Neural crest cell (in vitro differentiated cells): ENCODE data around the gene EBF3. TPM values are rescaled to one million over a fixed set of nuclear protein-coding genes. Genes with fewer than 3 reads are reported as not detected.

Source experiments
- DNase-seq: peaks from one replicate; pipeline ENCODE4 v3.0.0; 2021; ENCODE audit warnings: low read depth, mixed read lengths, low spot score
- H3K27ac Mint-ChIP-seq: one replicate; pipeline ENCODE4 v1.8.0; 2021; ENCODE audit warnings: mild to moderate bottlenecking, mixed read lengths; ENCODE audit not compliant: unreplicated experiment
- H3K27me3 Mint-ChIP-seq: 2 replicates; pipeline ENCODE4 v1.8.0; 2021; ENCODE audit warnings: low read depth, mild to moderate bottlenecking, mixed read lengths
- H3K36me3 Mint-ChIP-seq: 2 replicates; pipeline ENCODE4 v1.8.0; 2021; ENCODE audit warnings: low read depth, mild to moderate bottlenecking, mixed read lengths
- H3K4me1 Mint-ChIP-seq: 2 replicates; pipeline ENCODE4 v1.8.0; 2021; ENCODE audit warnings: mixed read lengths
- H3K4me3 Mint-ChIP-seq: one replicate; pipeline ENCODE4 v1.8.0; 2021; ENCODE audit warnings: mild to moderate bottlenecking, mixed read lengths
- H3K9me3 Mint-ChIP-seq: 2 replicates; pipeline ENCODE4 v1.8.0; 2021; ENCODE audit warnings: mixed read lengths
- total RNA-seq: library from RNA; stranded (reverse); gene quantifications from 2 replicates; pipeline ENCODE4 v1.2.1, GENCODE V29; 2021
- TF ChIP-seq, protein P1 (sequence below): fragments of 200-600 bp; sonication (generic); conservative IDR thresholded peaks from 2 replicates; pipeline ENCODE4 v1.5.0; 2021; ENCODE audit warnings: antibody characterized with exemption, mild to moderate bottlenecking

Gene EBF3
- total RNA-seq, 1 donor from 2014 or later = 11.6 TPM

DNA sequence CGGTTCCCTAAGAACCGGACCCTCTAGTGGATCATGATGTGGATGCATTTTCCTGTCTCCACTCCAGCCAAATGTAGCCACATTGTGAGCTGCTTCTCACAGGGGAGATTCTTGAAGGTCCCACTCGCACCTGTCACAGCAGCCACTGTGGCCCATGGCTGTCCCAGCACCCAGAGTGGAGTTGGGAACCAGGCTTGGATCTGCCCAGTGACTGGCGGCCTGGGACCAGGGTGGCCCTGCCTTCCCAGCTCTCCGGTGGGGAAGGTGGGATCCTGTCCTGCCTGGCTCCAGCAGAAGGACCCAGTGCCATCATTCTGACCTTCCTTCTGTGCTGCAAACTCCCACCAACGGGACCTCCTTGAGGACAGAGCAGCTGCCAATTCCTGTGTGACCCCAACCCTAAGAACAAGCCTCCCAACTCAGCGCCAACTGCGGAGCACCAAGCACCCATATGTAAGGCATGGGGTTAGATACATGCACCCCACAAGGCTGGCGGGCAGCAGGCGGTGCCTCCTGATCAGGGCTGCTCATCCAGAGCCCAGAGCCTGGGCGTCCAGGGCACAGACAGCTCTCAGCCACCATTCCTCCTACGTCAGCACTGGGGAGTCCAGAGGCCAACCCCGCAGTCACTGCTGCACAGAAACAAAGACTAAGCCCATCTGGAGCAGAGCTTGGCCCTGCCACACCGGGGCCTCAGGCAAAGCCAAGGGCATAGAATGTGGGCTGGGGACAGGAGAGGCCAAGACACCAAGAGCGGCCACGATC lies 28.8 kb downstream of the EBF3 start:
- TF ChIP-seq, protein P1, sequence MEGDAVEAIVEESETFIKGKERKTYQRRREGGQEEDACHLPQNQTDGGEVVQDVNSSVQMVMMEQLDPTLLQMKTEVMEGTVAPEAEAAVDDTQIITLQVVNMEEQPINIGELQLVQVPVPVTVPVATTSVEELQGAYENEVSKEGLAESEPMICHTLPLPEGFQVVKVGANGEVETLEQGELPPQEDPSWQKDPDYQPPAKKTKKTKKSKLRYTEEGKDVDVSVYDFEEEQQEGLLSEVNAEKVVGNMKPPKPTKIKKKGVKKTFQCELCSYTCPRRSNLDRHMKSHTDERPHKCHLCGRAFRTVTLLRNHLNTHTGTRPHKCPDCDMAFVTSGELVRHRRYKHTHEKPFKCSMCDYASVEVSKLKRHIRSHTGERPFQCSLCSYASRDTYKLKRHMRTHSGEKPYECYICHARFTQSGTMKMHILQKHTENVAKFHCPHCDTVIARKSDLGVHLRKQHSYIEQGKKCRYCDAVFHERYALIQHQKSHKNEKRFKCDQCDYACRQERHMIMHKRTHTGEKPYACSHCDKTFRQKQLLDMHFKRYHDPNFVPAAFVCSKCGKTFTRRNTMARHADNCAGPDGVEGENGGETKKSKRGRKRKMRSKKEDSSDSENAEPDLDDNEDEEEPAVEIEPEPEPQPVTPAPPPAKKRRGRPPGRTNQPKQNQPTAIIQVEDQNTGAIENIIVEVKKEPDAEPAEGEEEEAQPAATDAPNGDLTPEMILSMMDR = no peak
- Mint-ChIP-seq H3K36me3 (no peaks in the 10 kb centered on the region), H3K4me1 (no peaks in the 10 kb centered on the region), H3K27ac (no peak overlapping the region), H3K4me3 (no peak overlapping the region), H3K9me3 (no peaks in the 10 kb centered on the region), H3K27me3 (no peaks in the 10 kb centered on the region)
- DNase-seq = no peak

DNA sequence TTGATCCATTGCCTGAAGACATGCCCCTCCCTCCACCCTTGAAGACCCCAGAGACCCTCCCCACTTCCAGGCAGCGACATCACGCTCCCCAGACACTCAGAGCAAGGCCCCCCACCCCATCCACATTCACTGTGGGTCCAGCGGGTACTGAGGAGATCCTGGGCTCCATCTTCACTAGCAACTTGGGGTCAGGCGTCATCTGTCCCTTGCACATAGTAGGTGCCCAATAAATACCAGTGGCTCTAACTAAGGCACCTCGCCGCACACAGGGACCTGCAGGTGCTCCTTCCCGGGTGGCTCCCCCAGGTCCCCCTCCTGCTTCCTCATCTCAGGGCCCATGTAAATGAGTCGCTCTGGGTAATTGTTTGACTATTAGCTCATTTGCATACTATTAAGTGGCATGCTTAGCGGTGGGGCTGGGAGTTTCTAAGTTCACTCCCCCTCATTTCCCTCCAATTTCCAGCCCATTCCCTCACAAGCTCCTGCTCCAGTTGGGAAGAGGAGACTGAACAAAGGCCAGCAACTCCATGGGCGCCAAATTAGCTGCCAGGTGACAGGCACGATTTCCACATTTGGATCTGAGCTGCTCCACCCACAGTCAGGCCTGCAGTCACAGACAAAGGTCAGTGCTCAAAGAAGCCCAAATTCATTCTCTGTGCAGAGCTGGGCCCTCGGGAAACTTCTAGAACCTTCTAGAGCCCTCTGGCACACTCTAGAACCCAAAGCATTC lies 29.7 kb downstream of the EBF3 start:
- Mint-ChIP-seq H3K36me3 (no peaks in the 10 kb centered on the region), H3K4me1 (no peaks in the 10 kb centered on the region), H3K27me3 (no peaks in the 10 kb centered on the region), H3K27ac (no peak overlapping the region), H3K4me3 (no peak overlapping the region), H3K9me3 (no peaks in the 10 kb centered on the region)
- TF ChIP-seq, protein P1 = no peak
- DNase-seq = no peak

DNA sequence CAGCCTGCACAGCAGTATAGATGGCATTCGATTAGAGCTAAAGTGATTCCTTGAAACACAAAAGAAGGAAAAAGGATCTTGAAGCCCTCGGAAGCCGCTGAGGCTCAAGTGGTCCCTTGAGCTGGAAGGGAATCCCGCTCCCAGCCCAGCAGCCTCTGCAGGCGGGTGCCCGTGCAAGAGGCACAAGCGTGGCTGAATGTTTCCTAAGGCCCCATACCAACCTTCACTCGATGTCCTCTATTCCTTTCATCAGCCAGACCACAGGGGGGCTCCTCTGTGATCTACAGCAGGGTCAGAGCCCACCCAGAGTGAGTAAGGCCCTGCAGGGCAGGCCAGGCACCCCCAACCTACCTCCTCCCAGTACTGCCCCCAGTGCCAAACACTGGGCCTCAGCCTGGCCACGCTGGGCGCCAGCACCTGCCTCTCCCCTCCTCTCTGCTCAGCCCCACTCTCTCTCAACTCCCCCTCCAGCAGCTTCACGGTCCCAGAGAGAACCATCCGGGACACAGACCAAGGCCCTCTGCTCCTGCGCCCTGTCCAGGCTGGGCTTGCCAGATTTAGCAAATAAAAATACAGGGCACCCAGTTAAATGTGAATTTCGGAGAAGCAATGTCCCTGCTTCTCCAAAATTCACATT lies 30.5 kb downstream of the EBF3 start:
- no peak for DNase-seq
- H3K27ac Mint-ChIP-seq = no peak overlapping the region
- no peak overlapping the region for H3K4me3 Mint-ChIP-seq

DNA sequence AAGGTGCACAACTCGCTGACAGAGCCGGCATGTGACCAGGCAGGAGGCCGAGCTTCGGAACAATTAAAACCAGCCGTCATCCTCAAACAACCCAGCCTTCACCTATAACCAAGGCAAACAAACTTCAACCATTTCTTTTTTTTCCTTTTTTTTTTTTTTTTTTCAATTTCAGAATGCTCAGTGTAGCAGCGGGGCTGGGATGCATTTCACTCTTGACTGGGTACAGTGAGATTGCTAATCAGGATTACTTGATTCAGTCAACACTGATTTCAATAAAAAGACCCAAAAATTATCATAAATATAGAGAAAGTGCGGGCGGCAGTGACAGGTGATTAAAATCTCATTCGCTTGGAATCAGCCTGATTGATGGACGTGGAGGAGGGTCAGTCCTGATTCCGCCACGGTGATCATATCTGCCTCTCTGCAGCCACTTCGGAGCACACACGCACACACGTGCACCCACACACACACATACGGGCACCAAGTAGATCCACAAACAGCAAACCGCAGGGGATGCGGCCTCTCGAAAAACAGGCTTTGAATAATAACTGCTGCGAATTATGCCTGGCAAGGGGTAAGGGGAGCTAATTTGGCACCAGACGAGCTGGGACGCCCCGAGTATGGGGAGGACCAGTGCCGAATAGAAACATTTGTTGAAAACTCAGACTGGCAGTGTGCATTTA lies 31.2 kb downstream of the EBF3 start:
- Mint-ChIP-seq H3K4me1 (no peaks in the 10 kb centered on the region), H3K4me3 (no peak overlapping the region), H3K9me3 (no peaks in the 10 kb centered on the region), H3K36me3 (no peaks in the 10 kb centered on the region), H3K27me3 (no peaks in the 10 kb centered on the region), H3K27ac (no peak overlapping the region)
- TF ChIP-seq, protein P1 = no peak
- no peak for DNase-seq

More for the DNA sequence above, 30.5 kb downstream of the EBF3 start:
- H3K36me3 Mint-ChIP-seq = no peaks in the 10 kb centered on the region
- TF ChIP-seq, protein P1 = no peak
- no peaks in the 10 kb centered on the region for H3K4me1 Mint-ChIP-seq
- H3K27me3 Mint-ChIP-seq = no peaks in the 10 kb centered on the region
- H3K9me3 Mint-ChIP-seq = no peaks in the 10 kb centered on the region

DNA sequence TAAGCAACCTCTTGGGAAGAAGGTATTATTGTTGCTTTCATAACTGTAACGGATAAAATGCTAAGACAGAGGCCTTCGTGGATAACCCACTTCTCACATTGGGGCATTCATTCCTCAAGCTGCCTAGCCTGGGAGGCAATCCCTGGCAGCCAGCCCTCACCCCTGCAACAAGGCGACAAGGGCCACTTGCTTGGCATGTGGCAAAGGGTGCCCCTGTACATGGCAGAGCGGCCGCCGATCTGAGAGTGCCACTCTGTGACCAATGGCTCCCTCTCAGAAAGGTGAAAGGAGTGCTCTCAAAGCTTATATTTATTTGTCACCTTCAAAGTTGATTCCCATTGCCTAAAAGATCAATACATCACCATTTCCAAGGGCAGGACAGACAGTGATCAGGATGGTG lies 31.9 kb downstream of the EBF3 start:
- Mint-ChIP-seq H3K27me3 (no peaks in the 10 kb centered on the region), H3K4me1 (no peaks in the 10 kb centered on the region), H3K9me3 (no peaks in the 10 kb centered on the region), H3K27ac (no peak overlapping the region), H3K4me3 (no peak overlapping the region), H3K36me3 (no peaks in the 10 kb centered on the region)
- TF ChIP-seq, protein P1 = no peak
- DNase-seq = no peak
